ENCODE results near the gene PODXL. TPM values are rescaled to one million over a fixed set of nuclear protein-coding genes. Genes with fewer than 3 reads are reported as not detected.

PODXL gene
- polyA plus RNA-seq, 1 donor (not counting 4 experiments of a cell fraction or from before 2014, with no cell fraction given): 0.08 TPM

DNA sequence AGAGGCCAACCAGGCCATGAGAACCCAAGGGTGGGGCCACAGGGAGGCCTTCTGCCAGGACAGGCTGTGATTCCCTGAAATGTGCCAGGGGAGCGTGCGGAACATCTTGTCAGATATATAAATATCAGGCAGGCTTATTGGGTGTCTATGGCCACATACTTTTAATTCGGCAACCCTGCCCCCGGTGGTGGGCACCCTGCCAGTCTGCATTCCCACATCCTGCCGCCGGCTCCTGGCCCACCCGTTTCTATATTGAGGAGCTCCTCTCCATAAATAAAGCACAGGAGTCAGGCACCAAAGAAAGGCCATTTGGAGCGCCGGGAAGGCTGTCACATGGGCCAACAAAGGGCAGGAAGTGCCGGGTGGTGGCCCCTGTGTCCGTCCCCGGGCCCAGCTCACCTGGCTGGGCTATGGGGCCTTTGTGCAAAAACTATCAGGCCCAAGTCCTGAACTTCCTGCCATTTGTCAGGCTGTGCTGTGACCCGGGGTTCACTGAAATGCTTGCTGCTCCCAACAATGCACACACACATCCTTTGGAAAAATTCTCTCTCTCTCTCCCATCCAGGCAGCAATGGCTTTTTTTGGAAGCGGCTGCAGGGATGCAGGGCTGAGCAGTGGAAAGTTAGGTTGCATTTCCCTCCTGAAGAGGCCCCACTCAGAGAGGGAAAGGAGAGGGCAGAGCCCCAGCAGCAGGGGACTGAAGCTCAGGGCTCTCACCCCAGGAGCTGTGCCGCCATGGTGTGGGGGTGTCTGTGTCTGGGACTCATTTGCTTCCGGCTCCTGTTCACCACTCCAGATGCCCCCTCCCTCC, 25.0 kb upstream of the PODXL start:
- H3K36me3 ChIP-seq (ENCODE audit: control insufficient read depth in 2 of 2, extremely low read depth in 1 of 2, insufficient read depth in 2 of 2, low read length in 2 of 2): no peaks in the 10 kb centered on the region
- no peak overlapping the region for H3K27ac ChIP-seq (ENCODE audit: control insufficient read depth, insufficient read depth, low read length)
- H2AFZ ChIP-seq (ENCODE audit: control insufficient read depth, low read length): no peak overlapping the region
- no peak overlapping the region for H3K4me2 ChIP-seq (ENCODE audit: control insufficient read depth, extremely low read depth, insufficient read depth, low read depth, low read length)
- H3K9ac ChIP-seq (ENCODE audit: control insufficient read depth, extremely low read depth, insufficient read depth, low read length): no peak overlapping the region
- TF ChIP-seq EZH2 (IDR thresholded peaks at IDR 0.05; ENCODE audit: low read length): no peak
- TF ChIP-seq, protein P1, sequence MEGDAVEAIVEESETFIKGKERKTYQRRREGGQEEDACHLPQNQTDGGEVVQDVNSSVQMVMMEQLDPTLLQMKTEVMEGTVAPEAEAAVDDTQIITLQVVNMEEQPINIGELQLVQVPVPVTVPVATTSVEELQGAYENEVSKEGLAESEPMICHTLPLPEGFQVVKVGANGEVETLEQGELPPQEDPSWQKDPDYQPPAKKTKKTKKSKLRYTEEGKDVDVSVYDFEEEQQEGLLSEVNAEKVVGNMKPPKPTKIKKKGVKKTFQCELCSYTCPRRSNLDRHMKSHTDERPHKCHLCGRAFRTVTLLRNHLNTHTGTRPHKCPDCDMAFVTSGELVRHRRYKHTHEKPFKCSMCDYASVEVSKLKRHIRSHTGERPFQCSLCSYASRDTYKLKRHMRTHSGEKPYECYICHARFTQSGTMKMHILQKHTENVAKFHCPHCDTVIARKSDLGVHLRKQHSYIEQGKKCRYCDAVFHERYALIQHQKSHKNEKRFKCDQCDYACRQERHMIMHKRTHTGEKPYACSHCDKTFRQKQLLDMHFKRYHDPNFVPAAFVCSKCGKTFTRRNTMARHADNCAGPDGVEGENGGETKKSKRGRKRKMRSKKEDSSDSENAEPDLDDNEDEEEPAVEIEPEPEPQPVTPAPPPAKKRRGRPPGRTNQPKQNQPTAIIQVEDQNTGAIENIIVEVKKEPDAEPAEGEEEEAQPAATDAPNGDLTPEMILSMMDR (optimal IDR thresholded peaks at IDR 0.05 in 1 of 3, IDR thresholded peaks at IDR 0.05 in 1 of 3, conservative IDR thresholded peaks at IDR 0.05 in 1 of 3; ENCODE audit: extremely low read depth in 1 of 3, insufficient read depth in 2 of 3, low read length in 3 of 3): no peak
- dilution Hi-C loops (cut with MboI; ENCODE audit: extremely low pct_ligation_motif_present, low sequenced_read_pairs): no loop called here
- no peaks in the 10 kb centered on the region for H3K79me2 ChIP-seq (ENCODE audit: control insufficient read depth, insufficient read depth, low read length)
- FAIRE-seq: no peak
- no peak for DNase-seq (ENCODE audit: low read depth, low spot score)
- H3K4me3 ChIP-seq (ENCODE audit: control insufficient read depth in 2 of 3, extremely low read depth in 1 of 3, insufficient read depth in 2 of 3, low read depth in 1 of 3, low read length in 3 of 3): no peak overlapping the region
- H3K4me1 ChIP-seq (ENCODE audit: control insufficient read depth, extremely low read depth, insufficient read depth, low read length): no peaks in the 10 kb centered on the region
- no peaks in the 10 kb centered on the region for H3K27me3 ChIP-seq (ENCODE audit: control insufficient read depth, extremely low read depth, insufficient read depth, low read length)
- H3K9me3 ChIP-seq (ENCODE audit: control insufficient read depth, low read depth, low read length): no peaks in the 10 kb centered on the region
- no peaks in the 10 kb centered on the region for H3K9me1 ChIP-seq (ENCODE audit: control insufficient read depth, extremely low read depth, insufficient read depth, low read length)
- H4K20me1 ChIP-seq (ENCODE audit: control insufficient read depth, extremely low read depth, insufficient read depth, low read length): no peaks in the 10 kb centered on the region

DNA sequence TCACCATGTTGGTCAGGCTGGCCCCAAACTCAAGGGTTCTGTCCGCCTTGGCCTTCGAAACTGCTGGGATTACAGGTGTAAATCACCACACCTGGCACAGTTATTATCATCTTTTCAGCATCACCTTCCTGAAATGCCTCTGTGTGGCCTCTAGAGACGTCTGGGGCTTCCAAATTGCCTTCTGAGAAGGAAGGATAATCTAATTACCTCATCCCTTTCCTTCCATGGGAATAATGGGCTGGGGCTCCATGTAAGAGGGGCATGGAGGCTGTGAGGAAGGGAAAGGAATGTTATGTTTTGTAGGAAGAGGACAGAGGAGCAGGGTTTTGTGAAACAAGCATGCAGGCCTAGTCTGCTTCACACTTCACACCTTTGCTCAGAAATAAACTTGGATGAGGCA, 22.2 kb upstream of the PODXL start:
- dilution Hi-C loops (cut with MboI; ENCODE audit: extremely low pct_ligation_motif_present, low sequenced_read_pairs): no loop called here

More for the DNA sequence above, 22.2 kb upstream of the PODXL start:
- no peak for FAIRE-seq
- no peak overlapping the region for H3K4me2 ChIP-seq (ENCODE audit: control insufficient read depth, extremely low read depth, insufficient read depth, low read depth, low read length)
- no peak overlapping the region for H2AFZ ChIP-seq (ENCODE audit: control insufficient read depth, low read length)
- TF ChIP-seq EZH2 (IDR thresholded peaks at IDR 0.05; ENCODE audit: low read length): no peak
- TF ChIP-seq, protein P1 (optimal IDR thresholded peaks at IDR 0.05 in 1 of 3, IDR thresholded peaks at IDR 0.05 in 1 of 3, conservative IDR thresholded peaks at IDR 0.05 in 1 of 3; ENCODE audit: extremely low read depth in 1 of 3, insufficient read depth in 2 of 3, low read length in 3 of 3): no peak
- H3K4me3 ChIP-seq (ENCODE audit: control insufficient read depth in 2 of 3, extremely low read depth in 1 of 3, insufficient read depth in 2 of 3, low read depth in 1 of 3, low read length in 3 of 3): no peak overlapping the region
- H3K79me2 ChIP-seq (ENCODE audit: control insufficient read depth, insufficient read depth, low read length): no peaks in the 10 kb centered on the region
- H4K20me1 ChIP-seq (ENCODE audit: control insufficient read depth, extremely low read depth, insufficient read depth, low read length): no peaks in the 10 kb centered on the region
- no peaks in the 10 kb centered on the region for H3K9me1 ChIP-seq (ENCODE audit: control insufficient read depth, extremely low read depth, insufficient read depth, low read length)
- H3K27ac ChIP-seq (ENCODE audit: control insufficient read depth, insufficient read depth, low read length): no peak overlapping the region
- no peak overlapping the region for H3K9ac ChIP-seq (ENCODE audit: control insufficient read depth, extremely low read depth, insufficient read depth, low read length)
- no peaks in the 10 kb centered on the region for H3K27me3 ChIP-seq (ENCODE audit: control insufficient read depth, extremely low read depth, insufficient read depth, low read length)
- H3K36me3 ChIP-seq (ENCODE audit: control insufficient read depth in 2 of 2, extremely low read depth in 1 of 2, insufficient read depth in 2 of 2, low read length in 2 of 2): no peaks in the 10 kb centered on the region
- no peaks in the 10 kb centered on the region for H3K4me1 ChIP-seq (ENCODE audit: control insufficient read depth, extremely low read depth, insufficient read depth, low read length)
- no peak for DNase-seq (ENCODE audit: low read depth, low spot score)
- no peaks in the 10 kb centered on the region for H3K9me3 ChIP-seq (ENCODE audit: control insufficient read depth, low read depth, low read length)

Data from keratinocyte (primary cell).